Stimulated activated CD4-positive, alpha-beta T cell treated with anti-CD3 and anti-CD28 coated beads, Interleukin-1b, Interleukin-23, amount 100 ng/mL, for 48 hours (primary cell): ENCODE data around the gene HNRNPCL2.
"Not testable (repeated sequence)": the region's sequence is repeated elsewhere in the genome, so short reads cannot be mapped to it uniquely, and the experiment has no call there.

Experiments used
- DNase-seq: peaks from one replicate; pipeline ENCODE4 v3.0.0-alpha.2; 2020

The HNRNPCL2 gene

DNA sequence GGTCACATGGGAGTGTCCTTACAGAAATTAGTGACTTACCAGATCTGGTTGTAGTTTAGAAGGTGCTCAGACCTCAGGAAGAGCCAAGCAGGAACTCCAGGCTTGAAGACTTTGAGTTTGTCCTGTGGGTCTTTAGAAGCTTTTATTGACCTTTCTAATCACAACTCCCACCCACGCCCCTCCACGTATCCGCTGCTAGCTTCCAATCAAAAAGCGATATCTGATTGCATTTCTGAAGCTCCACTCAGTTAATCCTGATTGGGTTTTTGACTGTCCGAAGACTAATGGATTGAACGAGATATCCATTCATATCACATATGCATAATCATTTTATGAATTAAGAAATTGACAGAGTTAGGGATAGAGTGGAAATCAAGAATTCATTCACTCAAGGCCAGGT lies at the start of gene HNRNPCL2:
Gene HNRNPCL2 (minus strand): TSS at position 101 of the 400 bp plus-strand sequence. CDS start 454 bp downstream, outside the sequence.
- DNase-seq = not testable (repeated sequence)

DNA sequence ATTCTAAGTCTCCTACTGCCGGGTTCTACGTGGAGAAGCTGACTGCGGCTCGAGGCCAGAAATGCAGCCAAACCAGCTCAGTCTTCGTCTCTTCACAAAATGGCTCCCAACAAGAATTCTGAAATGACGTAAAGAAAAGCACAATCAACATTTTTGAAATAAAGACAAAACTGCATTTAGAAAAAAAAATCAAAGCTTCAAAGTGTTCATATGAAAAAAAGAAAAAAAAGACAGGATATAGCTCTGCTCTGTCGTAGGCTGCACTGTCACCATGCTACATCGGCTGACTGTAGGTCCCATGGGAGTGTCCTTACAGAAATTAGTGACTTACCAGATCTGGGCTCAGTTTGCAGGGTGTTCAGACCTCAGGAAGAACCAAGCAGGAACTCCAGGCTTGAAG lies 48.9 kb upstream of the HNRNPCL2 start, which contains the start of gene HNRNPCL4:
Gene HNRNPCL4 (minus strand): TSS at position 101 of the 400 bp plus-strand sequence. CDS start 164 bp downstream, outside the sequence.
- DNase-seq = not testable (repeated sequence)

- not testable (repeated sequence) for DNase-seq
Observed at GRCh38 chr1:13155909-13156308, 39.3 kb upstream of the HNRNPCL2 start, which contains the start of gene PRAMEF26. Gene PRAMEF26 (minus strand): TSS chr1:13156009. CDS start chr1:13153095, 2,914 bp downstream.

DNA sequence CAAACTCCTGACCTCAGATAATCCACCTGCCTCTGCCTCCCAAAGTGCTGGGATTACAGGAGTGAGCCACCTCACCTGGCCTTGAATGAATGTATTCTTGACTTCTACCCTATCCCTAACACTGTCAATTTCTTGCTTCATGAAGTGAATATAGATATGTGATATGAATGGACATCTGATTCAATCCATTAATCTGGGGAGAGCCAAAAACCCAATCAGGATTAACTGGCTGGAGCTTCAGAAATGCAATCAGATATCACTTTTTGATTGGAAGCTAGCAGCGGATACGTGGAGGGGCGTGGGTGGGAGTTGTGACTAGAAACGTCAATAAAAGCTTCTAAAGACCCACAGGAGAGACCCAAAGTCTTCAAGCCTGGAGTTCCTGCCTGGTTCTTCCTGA lies 46.2 kb downstream of the HNRNPCL2 start, which contains the start of gene PRAMEF25:
Gene PRAMEF25 (plus strand): TSS at position 301 of the 400 bp plus-strand sequence. CDS start 2,920 bp downstream, outside the sequence.
- not testable (repeated sequence) for DNase-seq
